Stimulated activated CD8-positive, alpha-beta memory T cell treated with anti-CD3 and anti-CD28 coated beads, Interleukin-2, amount 100 ng/mL, for 1 hour (primary cell): ENCODE data around the gene CDH12.
"Not testable (repeated sequence)": the region's sequence is repeated elsewhere in the genome, so short reads cannot be mapped to it uniquely, and the experiment has no call there.

Experiments
- DNase-seq, 2 donors: peaks; one replicate each; pipeline ENCODE4 v3.0.0-alpha.2; 2020; ENCODE audit warnings: low read depth in 2 of 2

Gene CDH12

GRCh38 chr5:22010808-22011207, 842.3 kb downstream of the CDH12 start:
- not testable (repeated sequence) for DNase-seq

- not testable (repeated sequence) for DNase-seq
Observed at GRCh38 chr5:22001097-22001496, 852.0 kb downstream of the CDH12 start.

- DNase-seq, result not testable (repeated sequence)
Observed at GRCh38 chr5:21985799-21986198, 867.3 kb downstream of the CDH12 start.

- DNase-seq, result not testable (repeated sequence)
Observed at GRCh38 chr5:21951571-21951970, 901.6 kb downstream of the CDH12 start.

GRCh38 chr5:21931116-21931515, 922.0 kb downstream of the CDH12 start:
- DNase-seq, result no peak

GRCh38 chr5:21919414-21920022, 933.6 kb downstream of the CDH12 start:
- DNase-seq, result no peak

GRCh38 chr5:21918451-21918850, 934.7 kb downstream of the CDH12 start:
- DNase-seq, result no peak

- no peak for DNase-seq
Observed at GRCh38 chr5:21910731-21911130, 942.4 kb downstream of the CDH12 start.

GRCh38 chr5:21895766-21896350, 957.3 kb downstream of the CDH12 start:
- DNase-seq, result no peak

GRCh38 chr5:21893161-21893560, 960.0 kb downstream of the CDH12 start:
- DNase-seq, result no peak

- DNase-seq, result no peak
Observed at GRCh38 chr5:21889581-21889980, 963.6 kb downstream of the CDH12 start.

- DNase-seq, result no peak
Observed at GRCh38 chr5:21882074-21882745, 970.9 kb downstream of the CDH12 start.

GRCh38 chr5:21880164-21880563, 973.0 kb downstream of the CDH12 start:
- no peak for DNase-seq

- DNase-seq, result no peak
Observed at GRCh38 chr5:21862986-21863385, 990.2 kb downstream of the CDH12 start.

GRCh38 chr5:21858441-21858840, 994.7 kb downstream of the CDH12 start:
- no peak for DNase-seq

- no peak for DNase-seq
Observed at GRCh38 chr5:21856987-21857386, 996.2 kb downstream of the CDH12 start.

GRCh38 chr5:21847300-21847699, 1005.8 kb downstream of the CDH12 start:
- DNase-seq, result no peak

GRCh38 chr5:21844960-21845359, 1008.2 kb downstream of the CDH12 start:
- no peak for DNase-seq

GRCh38 chr5:21834863-21835262, 1018.3 kb downstream of the CDH12 start:
- no peak for DNase-seq

- DNase-seq, result no peak
Observed at GRCh38 chr5:21831145-21831787, 1021.9 kb downstream of the CDH12 start.

- no peak for DNase-seq
Observed at GRCh38 chr5:21826884-21827283, 1026.3 kb downstream of the CDH12 start.

- no peak for DNase-seq
Observed at GRCh38 chr5:21823588-21823987, 1029.6 kb downstream of the CDH12 start.

GRCh38 chr5:21823076-21823574, 1030.0 kb downstream of the CDH12 start:
- no peak for DNase-seq
